ENCODE results near the gene SAMD3.

DNA sequence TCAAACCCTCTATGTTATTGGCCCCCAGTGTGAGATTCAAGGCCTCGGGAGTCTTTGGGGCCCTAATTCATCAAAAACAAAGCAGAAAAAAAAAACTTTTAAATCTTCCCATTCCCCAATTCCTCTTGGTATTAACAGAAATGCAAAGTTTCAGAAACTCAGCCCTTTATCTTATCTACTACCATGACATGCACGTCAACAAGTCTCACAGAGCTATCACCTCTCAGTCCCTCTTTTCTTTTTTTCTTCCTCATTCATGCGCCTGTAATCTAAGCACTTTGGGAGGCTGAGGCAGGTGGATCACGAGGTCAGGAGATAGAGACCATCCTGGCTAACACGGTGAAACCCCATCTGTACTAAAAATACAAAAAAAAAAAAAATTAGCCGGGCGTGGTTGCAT lies 22.7 kb downstream of the SAMD3 start:
- TF ChIP-seq POLR2AphosphoS5 (IDR thresholded peaks at IDR 0.05; ENCODE audit: low read depth, low read length) (no peak), POLR2A (IDR thresholded peaks at IDR 0.05; ENCODE audit: low read depth, low read length) (no peak)

Data from GM12892 (cell line).